HTERT RPE-1 (cell line): ENCODE results near the gene PCK2.
"Not testable (repeated sequence)": the region's sequence is repeated elsewhere in the genome, so short reads cannot be mapped to it uniquely, and the experiment has no call there.

Experiments
- in situ Hi-C: fragments of 300-500 bp; cut with MboI; formaldehyde crosslinking; loops from 4 replicates; pipeline ENCODE4 v1.14.3; 2020; ENCODE audit warnings: low sequenced_read_pairs

The PCK2 gene

DNA sequence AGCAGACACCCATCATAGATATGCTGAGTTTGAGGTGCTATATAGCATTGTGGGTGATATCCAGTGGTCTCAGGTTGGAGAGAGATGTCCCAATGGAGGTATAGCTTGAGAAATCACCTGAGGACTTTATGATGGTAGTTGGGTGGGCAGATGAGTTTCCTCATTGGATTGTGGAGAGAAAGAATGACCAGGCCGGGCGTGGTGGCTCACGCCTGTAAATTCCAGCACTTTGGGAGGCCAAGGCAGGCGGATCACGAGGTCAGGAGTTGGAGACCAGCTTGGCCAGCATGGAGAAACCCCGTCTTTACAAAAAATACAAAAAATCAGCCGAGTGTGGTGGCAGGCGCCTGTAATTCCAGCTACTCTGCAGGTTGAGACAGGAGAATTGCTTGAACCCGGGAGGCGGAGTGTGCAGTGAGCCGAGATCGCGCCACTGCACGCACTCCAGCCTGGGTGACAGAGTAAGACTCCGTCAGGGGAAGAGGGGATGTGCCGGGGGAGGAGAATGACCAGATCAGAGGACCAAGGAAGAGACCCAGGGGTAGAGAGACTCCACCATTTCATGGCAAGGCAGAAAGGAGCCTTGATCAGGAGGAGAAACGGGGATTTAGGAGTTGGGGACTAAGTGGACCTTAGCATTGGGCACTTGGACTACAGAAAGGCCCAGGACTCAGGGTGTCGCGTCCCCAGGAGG is 757 bp upstream of the PCK2 start:
- in situ Hi-C loops: no loop called here

DNA sequence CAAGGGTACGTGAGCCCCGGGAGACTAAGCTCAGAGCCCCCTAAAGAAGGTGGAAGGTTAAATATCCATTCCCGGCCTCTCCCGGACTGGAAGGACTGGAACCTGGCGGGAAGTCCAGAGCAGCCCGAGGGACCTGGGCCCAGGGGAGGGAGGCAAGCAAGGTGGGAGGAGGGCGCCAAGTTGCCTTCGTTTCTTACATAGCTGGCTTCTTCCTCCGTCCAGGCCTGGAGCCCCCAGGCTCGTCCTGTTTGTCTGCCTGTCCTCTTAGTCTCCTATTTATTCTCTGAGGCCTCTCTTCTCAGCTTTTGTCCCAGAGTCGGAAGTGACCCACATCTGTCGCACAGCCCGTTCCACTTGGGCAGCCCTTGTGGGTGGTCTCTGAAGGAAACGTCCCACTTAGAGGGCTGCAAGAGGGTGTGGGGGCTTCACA is 745 bp downstream of the PCK2 start:
- in situ Hi-C loops: no loop called here

DNA sequence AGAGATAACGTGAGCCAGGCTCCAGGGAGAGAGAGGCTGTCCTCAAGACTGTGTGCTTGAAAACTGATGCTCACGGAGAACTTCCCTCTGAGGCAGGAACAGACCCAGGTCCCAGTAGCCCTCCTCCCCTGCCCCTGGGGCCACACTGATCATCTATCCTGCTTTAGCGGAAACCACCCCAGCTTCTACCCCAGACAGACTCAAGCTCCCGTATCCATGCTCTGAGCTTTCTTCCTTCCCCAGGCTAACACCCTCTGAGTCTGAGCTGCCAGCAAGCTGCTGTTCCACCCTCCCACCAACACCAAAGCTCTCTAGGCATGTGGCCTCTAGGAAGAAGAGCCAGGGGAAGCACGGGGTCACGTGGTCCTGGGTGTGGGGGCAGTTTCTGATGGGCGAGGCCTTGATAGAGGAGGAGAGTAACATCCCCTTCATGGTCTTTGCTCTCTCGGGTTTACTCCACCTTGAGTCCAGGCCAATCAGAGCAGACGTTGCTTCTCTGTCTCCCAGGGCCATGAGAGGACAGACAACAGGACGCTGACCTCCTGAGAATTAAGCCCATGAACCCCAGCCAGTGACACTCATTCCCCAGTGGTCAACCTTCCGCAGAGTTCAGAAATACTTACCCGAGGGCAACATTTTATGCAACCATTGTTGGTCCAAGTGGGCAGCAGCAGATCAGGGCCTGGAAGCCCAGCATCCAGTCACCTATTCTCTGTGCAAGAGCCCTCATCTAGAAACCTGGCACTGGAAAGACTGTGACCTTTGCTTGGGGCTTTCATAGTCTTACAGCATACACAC is 1.4 kb downstream of the PCK2 start:
- in situ Hi-C loops: no loop called here

DNA sequence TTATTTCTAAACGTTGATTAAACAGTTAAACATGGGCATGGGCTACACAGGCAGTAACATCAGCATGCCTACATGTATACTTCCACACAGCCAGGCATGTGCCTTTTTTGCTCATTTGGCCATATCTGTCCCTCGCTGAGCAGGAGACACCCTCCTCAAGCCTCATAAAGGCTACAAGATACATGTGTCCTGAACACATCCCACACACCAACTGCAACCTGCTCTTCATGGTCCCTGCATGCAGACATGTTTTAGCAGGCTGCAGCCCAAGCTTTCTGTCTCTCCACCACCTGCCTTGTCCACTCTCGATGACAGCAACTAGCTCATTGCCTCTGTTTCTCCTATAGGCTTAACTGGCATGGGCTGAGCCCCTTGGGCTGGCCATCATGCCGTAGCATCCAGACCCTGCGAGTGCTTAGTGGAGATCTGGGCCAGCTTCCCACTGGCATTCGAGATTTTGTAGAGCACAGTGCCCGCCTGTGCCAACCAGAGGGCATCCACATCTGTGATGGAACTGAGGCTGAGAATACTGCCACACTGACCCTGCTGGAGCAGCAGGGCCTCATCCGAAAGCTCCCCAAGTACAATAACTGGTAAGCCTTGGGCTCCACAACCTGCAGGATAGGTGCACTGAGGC is 2.6 kb downstream of the PCK2 start:
- in situ Hi-C loops: no loop called here

DNA sequence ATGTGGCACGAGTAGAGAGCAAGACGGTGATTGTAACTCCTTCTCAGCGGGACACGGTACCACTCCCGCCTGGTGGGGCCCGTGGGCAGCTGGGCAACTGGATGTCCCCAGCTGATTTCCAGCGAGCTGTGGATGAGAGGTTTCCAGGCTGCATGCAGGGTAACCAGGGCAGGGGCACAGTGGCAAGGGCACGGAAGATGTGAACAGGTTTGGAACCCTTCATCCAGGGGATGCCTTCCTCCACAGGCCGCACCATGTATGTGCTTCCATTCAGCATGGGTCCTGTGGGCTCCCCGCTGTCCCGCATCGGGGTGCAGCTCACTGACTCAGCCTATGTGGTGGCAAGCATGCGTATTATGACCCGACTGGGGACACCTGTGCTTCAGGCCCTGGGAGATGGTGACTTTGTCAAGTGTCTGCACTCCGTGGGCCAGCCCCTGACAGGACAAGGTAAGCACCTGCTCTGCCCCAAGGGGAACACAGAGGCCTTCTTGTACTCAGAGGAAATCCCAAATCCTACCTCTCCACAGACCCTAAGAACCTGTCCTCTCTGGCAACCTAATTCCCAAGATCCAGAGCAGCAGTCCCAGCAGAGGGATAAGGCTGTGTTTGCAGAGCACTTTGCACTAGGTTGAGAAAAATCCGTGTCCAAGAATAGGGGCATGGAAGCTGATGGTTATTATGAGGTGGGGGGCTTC is 4.3 kb downstream of the PCK2 start:
- in situ Hi-C loops: no loop called here

DNA sequence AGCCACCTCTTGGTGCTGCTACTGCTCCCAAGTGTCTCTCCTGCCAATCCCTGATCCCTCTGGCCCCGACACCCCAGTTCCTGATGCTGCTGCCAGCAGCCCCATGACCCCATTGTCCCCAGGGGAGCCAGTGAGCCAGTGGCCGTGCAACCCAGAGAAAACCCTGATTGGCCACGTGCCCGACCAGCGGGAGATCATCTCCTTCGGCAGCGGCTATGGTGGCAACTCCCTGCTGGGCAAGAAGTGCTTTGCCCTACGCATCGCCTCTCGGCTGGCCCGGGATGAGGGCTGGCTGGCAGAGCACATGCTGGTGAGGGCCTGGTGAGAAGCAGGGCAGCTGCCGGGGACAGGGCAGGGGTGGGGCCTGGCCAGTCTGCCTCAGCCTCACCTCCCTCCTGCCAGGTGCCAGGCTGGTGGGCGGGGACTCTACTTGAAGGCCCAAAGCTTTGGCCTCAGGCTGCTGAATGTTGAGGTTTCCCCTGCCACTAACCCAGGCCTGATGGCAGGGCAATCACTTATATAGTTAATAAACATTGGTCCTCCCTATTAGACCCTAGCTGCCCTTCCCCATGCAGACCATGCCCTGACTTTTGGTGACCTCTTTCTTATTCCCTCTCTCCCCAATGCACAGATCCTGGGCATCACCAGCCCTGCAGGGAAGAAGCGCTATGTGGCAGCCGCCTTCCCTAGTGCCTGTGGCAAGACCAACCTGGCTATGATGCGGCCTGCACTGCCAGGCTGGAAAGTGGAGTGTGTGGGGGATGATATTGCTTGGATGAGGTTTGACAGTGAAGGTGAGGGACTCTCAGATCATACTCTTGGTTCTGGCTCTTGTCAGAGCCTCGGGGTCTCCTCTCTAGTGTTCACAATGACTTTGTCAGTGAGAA is 5.1 kb downstream of the PCK2 start:
- in situ Hi-C loops: no loop called here

DNA sequence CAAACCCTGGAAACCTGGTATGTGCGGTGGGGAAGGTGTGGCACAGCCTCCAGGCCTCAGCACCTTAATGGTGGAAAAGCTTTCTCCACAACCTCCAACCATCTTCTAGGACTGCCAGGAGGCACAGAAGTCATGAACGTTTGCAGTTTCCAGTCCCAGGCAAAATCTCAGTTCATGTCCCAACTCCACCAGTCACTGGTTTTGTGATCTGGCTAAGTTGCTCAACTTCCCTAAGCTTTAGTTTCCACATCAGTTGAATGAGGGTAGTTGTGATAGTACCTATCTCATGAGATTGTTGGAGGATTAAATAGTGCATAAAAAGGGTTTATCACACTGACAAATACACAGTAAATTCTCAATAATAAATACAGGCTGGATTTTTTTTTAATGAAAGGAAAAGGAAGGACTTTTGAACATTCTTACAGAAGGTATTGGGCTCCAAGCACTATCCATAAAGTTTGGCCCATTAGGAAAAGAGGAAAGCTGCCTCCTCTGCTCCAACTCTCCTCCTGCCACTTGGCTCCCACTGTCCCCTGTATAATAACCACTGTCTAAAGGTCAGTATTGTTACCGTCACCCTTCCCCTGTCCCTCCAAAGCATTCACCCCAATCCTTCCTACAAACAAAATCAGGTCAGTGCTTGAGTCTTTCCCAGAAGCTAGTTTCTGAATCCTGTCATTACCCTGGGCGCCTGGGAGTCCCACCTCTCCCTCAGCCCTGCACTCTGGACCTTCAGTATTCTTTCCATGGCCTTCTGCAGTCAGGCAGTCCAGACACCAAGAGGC is 6.3 kb downstream of the PCK2 start:
- in situ Hi-C loops: no loop called here

DNA sequence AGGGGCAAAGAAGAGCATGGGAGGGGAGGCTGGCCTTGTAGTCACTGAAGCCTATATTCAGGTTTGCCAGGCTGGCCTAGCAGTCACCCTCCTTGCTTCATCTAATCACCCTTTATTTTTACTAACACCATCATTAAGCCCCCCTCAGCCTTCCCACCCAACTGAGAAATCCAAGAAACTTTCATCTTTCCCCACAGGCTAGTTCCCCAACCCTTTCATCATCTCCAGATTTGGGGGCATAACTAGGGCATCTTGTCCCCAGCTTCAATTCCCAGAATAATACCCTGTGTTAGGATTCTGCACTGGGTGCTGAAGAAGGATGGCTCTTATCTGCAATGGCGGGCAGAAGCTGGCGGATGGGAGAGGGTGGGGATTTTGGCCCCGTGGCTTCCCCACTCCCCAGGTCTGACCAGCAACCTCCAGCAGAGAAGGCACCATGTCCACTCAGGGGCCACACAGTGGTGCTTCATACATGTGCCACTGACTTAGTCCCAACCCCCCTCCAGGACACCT is 6.9 kb downstream of the PCK2 start:
- in situ Hi-C loops: no loop called here

DNA sequence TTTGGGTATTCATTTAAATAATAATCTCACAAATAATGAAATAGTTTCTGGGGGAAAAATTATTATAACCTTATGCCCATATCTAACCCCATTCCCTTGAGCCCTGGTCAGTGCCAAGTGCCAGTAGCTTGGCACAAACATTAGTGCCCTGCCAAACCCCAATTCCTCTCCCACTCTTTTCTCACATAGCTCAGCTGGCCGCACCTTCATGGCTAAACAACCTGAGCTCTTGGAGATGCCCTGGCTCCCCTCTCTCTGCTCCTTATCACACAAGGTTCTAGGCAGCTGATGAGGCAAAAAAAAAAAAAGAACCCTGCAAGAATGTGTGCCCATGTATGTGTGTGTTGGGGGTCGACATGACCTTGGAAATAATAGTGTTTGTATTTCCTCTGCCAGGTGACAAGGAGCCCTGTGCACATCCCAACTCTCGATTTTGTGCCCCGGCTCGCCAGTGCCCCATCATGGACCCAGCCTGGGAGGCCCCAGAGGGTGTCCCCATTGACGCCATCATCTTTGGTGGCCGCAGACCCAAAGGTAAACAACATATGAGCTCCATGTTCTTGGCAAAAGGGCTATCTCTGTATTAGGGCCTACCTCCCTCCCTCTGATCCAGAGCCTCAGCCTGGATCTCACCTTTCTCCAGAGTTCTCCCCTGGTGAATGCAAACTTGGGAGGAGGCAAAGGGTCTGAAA is 8.4 kb downstream of the PCK2 start:
- in situ Hi-C loops: no loop called here

DNA sequence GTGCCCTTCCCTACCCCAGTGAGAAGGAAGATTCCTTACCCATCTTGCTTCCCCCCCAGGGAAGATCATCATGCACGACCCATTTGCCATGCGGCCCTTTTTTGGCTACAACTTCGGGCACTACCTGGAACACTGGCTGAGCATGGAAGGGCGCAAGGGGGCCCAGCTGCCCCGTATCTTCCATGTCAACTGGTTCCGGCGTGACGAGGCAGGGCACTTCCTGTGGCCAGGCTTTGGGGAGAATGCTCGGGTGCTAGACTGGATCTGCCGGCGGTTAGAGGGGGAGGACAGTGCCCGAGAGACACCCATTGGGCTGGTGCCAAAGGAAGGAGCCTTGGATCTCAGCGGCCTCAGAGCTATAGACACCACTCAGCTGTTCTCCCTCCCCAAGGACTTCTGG is 9.3 kb downstream of the PCK2 start:
- in situ Hi-C loops: no loop called here

DNA sequence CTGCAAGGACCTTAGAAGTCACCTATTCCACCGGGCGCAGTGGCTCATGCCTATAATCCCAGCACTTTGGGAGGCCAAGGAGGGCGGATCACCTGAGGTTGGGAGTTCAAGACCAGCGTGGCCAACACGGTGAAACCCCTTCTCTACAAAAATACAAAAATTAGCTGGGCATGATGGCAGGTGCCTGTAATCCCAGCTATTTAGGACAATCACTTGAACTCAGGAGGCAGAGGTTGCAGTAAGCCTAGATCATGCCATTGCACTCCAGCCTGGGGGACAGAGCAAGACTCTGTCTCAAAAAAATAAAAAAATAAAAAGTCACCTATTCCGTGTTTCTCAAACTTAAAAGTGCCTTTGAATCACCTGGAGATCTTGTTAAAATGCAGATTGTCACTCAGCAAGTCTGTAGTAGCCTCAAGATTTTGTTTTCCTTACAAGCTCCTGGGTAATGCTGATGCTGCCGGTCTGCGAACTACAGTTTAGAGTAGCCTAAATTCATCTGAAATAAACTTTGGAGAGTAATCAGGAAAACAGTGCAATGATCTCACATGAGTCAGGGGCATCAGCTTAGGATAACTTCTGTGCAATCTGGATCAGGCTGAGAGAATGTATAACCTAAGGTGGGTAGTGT is 11.6 kb downstream of the PCK2 start:
- in situ Hi-C loops: not testable (repeated sequence)

DNA sequence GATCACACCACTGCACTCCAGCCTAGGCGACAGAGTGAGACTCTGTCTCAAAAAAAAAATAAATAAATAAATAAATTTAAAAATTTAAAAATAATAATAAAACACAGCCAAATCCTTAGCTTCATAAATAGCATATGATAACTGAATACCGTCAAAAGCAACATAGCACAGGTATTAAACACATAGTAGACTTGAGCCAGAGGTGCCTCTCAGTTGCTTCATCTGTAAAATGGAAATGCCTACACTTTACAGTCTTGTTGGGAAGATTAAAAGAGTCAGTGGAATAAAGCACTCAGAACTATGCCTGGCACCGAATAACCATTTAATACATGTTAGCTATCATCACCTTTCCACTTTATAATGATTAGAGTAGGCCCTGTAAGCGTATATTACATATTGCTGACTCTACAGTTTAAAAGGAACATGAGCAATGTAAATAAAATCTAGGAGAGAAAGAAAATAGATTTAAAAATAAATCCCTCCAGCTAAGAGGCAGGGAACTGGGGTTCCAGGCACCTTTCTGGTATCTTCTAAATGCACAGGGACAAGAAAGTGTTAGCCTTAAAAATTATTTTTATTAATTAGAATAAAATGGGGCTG is 12.7 kb downstream of the PCK2 start:
- in situ Hi-C loops: no loop called here

DNA sequence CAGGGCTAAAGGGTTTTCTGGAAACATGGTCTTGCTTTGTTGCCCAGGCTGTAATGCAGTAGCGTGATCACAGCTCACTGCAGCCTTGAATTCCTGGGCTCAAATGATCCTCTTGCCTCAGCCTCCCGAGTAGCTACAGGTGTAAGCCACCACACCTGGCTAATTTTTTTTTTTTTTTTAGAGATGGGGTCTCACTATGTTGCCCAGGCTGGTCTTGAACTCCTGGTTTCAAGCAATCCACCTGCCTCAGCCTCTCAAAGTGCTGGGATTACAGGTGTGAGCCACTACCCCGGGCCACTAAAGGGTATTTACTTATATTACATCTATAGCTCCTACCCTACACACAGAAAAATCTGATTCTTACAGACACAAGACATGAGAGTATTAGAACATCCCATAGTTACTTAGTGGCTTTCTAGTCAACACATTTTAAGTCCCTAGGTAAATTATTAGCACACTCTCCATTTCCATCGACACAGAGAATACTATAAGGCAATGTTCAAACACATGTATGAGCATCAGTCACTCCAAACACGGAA is 14.3 kb downstream of the PCK2 start:
- in situ Hi-C loops: no loop called here

DNA sequence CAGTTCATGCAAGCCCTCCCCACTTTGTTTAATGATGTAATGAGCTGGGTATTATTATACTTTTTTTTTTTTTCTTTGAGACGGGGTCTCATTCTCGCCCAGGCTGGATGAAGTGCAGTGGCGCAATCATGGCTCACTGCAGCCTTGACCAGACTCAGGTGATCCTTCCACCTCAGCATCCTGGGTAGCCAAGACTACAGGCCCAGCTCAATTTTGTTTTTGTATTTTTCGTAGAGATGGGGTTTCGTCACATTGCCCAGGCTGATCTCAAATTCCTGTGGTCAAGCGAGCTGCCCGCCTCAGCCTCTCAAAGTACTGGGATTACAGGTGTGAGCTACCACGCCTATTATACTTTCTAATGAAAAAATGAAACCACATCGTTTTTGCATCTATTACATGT is 15.9 kb downstream of the PCK2 start:
- in situ Hi-C loops: no loop called here

DNA sequence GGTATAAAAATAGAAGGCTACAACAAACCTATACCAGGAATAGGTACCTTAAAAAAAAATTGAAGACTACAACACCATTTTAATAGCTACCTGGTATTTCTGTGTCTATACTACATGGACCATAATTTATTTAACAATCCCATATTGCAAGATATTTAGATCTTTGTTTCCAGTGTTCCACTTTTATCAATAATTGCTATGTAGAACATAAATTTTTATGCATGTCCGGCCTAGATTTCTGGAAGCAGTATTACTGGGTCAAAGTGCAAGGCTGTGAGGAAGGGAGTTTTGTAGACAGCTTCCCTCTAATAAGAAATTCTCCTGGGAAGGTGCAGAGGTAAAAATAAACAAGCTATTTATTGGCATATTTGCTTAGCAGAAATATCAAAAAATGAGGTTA is 16.4 kb downstream of the PCK2 start:
- in situ Hi-C loops: no loop called here

DNA sequence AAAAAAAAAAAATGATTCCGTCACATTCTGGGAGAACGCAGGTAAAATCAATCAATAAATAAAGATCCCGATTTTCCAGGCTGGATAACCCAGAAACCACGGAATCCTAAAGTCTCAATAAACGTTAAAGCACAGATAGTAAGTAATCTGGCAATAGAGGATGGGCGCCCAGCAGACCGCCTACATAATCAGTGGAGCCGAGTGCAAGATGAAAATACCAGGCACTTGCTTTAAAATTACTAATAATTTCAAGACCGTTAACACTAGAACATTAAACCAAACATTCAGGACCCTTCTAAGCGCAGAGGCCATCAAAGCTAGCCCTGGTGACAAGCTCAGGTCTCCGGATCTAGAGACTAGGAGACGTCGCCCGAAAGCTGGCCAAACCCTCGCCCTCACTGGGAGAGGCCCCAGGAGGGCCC is 19.3 kb downstream of the PCK2 start:
- in situ Hi-C loops: no loop called here

DNA sequence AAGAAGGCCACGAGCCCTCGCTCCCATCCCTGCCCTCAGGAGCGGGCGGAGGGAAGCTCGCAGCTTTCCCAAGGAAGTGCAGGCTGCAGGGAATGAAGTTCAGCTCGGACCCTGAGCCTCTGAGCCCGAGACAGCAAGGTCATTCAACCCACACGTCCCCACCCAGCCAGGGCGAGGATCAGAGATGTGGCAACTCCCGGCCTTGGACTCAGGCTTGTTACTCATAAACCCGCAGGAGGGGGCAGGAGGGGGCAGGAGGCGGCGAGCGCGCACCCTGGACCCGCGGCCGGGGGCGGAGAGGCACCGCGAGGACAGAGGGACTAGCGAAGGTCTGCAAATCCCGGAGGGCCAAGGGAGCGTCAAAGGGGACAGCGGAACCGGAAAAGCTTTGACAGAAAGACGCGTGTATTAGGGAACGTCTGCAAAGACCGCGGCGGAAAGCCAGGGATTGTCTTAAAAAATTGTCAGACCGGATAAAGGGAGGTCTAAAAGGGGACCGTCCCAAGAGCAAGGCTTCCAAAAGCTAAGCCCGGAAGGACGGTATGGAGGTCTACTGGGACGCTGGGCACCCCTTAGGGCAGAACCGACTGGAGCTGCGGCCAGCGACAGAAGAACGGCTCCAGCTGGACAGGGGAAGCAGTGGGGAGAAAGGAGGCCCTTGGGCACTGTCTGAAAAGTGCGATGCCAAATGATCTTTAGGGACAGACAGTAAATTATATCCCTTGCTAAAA is 19.9 kb downstream of the PCK2 start:
- in situ Hi-C loops: no loop called here
